ENCODE data around the gene PDE4B. TPM values are rescaled to one million over a fixed set of nuclear protein-coding genes. Genes with fewer than 3 reads are reported as not detected.

Gene PDE4B
- total RNA-seq, 1 donor, result 51.0 TPM

DNA sequence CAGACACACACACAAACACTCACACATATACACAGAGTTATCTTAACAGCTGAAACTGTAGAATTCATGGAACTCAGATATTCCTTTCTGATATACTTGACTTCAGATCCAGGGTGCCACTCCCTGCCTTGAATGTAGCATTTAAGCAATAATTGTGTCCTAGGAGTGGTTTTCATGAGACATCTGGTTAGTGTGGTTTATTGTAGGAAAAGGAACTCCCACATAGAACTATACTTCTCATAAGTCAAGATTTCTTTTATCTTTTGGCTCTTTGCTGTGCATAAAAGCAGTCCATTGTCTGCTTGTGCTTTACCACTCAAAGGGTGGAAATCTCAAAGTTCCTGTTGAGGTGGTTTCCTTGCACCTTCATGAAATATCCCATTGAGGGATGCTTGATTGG is 468.7 kb downstream of the PDE4B start:
- H3K4me3 ChIP-seq (ENCODE audit: low read depth, low read length), result no peak overlapping the region
- TF ChIP-seq, protein P1, sequence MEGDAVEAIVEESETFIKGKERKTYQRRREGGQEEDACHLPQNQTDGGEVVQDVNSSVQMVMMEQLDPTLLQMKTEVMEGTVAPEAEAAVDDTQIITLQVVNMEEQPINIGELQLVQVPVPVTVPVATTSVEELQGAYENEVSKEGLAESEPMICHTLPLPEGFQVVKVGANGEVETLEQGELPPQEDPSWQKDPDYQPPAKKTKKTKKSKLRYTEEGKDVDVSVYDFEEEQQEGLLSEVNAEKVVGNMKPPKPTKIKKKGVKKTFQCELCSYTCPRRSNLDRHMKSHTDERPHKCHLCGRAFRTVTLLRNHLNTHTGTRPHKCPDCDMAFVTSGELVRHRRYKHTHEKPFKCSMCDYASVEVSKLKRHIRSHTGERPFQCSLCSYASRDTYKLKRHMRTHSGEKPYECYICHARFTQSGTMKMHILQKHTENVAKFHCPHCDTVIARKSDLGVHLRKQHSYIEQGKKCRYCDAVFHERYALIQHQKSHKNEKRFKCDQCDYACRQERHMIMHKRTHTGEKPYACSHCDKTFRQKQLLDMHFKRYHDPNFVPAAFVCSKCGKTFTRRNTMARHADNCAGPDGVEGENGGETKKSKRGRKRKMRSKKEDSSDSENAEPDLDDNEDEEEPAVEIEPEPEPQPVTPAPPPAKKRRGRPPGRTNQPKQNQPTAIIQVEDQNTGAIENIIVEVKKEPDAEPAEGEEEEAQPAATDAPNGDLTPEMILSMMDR (IDR thresholded peaks at IDR 0.05; ENCODE audit: insufficient read depth, low read depth, low read length), result no peak
- DNase-seq (ENCODE audit: low read depth), result peak; percentile 50

DNA sequence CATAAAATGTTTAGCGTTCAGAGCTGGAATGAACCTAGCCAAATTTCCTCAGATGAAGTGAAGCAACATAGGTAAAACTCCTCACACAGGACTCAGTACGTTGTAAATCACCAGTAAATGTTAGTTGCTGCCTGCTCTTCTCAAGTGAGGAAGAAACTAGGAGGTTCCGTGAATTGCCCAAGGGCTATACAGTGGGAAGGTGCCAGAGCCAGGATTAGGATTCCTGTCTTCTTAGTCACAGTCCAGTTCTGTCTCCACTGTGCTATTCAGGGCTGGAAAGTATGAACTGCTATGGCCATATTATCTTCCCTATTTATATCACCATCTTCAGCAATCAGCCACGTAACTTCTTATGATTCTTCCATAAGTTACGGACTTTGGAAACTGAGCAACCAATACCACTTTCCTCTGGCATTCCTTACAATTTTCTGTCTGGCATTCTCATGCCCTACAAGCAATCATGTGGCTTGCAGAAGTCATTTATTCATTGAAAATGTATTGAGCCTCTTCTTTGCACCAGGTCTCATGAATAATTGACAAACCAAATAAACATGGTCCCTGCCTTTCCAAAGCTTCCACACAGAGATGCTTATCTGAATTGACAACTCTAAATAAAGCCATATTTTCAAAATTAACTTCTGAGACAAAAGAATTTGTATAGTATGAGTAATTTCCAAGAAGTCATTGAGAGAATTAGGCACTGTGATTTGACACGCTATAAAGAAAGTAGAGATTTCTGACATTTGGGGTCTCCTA is 469.7 kb downstream of the PDE4B start:
- TF ChIP-seq, protein P1 (IDR thresholded peaks at IDR 0.05; ENCODE audit: insufficient read depth, low read depth, low read length), result no peak
- DNase-seq (ENCODE audit: low read depth), result peak; percentile 82
- H3K4me3 ChIP-seq (ENCODE audit: low read depth, low read length), result no peak overlapping the region

DNA sequence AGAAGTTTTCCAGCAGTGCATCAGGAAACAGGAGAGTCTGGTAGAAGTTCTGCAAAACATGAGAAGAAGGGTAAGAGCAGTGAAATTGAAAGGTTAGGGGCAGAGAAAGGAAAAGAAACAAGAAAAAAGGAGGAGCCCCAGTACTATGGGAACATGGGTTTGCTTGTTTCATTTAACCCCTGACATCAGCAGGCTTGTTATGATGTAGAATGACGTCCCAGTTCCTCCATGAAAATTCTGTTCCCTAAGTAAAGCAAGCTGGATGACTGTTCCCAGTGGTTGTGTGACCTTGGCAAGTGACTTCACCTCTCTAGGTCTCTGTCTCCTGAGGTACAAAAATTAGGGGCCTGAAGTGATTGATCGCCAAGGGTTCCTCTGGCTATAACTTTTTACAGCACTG is 472.6 kb downstream of the PDE4B start:
- no peak overlapping the region for H3K4me3 ChIP-seq (ENCODE audit: low read depth, low read length)
- peak; percentile 43 for DNase-seq (ENCODE audit: low read depth)
- TF ChIP-seq, protein P1 (IDR thresholded peaks at IDR 0.05; ENCODE audit: insufficient read depth, low read depth, low read length), result no peak

- H3K4me3 ChIP-seq (ENCODE audit: low read depth, low read length), result no peak overlapping the region
- TF ChIP-seq, protein P1 (IDR thresholded peaks at IDR 0.05; ENCODE audit: insufficient read depth, low read depth, low read length), result no peak
- peak; percentile 47 for DNase-seq (ENCODE audit: low read depth)
Observed at GRCh38 chr1:66265796-66266195, 473.1 kb downstream of the PDE4B start.

GRCh38 chr1:66266350-66266749 is 473.7 kb downstream of the PDE4B start:
- TF ChIP-seq, protein P1 (IDR thresholded peaks at IDR 0.05; ENCODE audit: insufficient read depth, low read depth, low read length), result no peak
- no peak overlapping the region for H3K4me3 ChIP-seq (ENCODE audit: low read depth, low read length)
- DNase-seq (ENCODE audit: low read depth), result peak; percentile 30

DNA sequence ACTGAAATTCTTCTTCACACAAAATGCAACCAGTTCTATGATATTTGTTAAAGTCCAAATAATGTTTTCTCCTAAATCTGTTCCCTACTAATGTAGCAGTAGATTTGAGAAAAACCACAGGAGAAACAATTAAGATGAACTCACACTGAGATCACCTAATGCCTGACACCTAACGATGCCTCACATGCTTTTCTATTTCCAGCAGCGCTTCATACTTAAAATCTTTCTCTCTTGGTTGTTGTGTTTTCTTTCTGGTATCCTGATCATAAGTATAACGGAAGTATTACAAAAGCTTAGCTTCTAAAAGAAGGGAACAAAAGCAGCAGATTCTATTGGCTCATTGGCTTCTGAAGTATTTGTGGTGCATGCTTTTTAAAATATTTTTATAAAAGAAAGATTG is 474.1 kb downstream of the PDE4B start:
- DNase-seq (ENCODE audit: low read depth), result peak; percentile 42
- TF ChIP-seq, protein P1 (IDR thresholded peaks at IDR 0.05; ENCODE audit: insufficient read depth, low read depth, low read length), result no peak

More for the DNA sequence above, 474.1 kb downstream of the PDE4B start:
- no peak overlapping the region for H3K4me3 ChIP-seq (ENCODE audit: low read depth, low read length)

All from fibroblast of villous mesenchyme (primary cell).